H9 (cell line): Measurements from ENCODE around the gene DPEP3. TPM values are rescaled to one million over a fixed set of nuclear protein-coding genes. Genes with fewer than 3 reads are reported as not detected.

ENCODE experiments used
- DNase-seq: peaks from one replicate; pipeline ENCODE4 v3.0.0-alpha.2; 2017
- H2AFZ ChIP-seq: one replicate; pipeline ENCODE4 v1.6.1; 2013; ENCODE audit warnings: mild to moderate bottlenecking, low read length, control low read depth, moderate library complexity
- H2AK5ac ChIP-seq: 2 replicates; pipeline ENCODE4 v1.6.1; 2013; ENCODE audit warnings: low read length, control low read depth, mixed read lengths; ENCODE audit not compliant: insufficient read length
- H2BK120ac ChIP-seq: one replicate; pipeline ENCODE4 v1.6.1; 2013; ENCODE audit warnings: low read depth, mild to moderate bottlenecking, low read length, control low read depth, inconsistent platforms; ENCODE audit not compliant: poor library complexity, severe bottlenecking
- H2BK12ac ChIP-seq: 2 replicates; pipeline ENCODE4 v1.6.1; 2013; ENCODE audit warnings: low read length, control low read depth, mixed read lengths, low read depth; ENCODE audit not compliant: insufficient read length
- H2BK15ac ChIP-seq: 2 replicates; pipeline ENCODE4 v1.6.1; 2013; ENCODE audit warnings: low read depth, low read length, control low read depth
- H2BK20ac ChIP-seq: one replicate; pipeline ENCODE4 v1.6.1; 2013; ENCODE audit warnings: low read depth, mild to moderate bottlenecking, low read length, control low read depth, inconsistent platforms; ENCODE audit not compliant: poor library complexity, severe bottlenecking
- H2BK5ac ChIP-seq: 2 replicates; pipeline ENCODE4 v1.6.1; 2013; ENCODE audit warnings: low read length, control low read depth, mixed read lengths; ENCODE audit not compliant: insufficient read length
- H3K14ac ChIP-seq: 2 replicates; pipeline ENCODE4 v1.6.1; 2013; ENCODE audit warnings: low read length, control low read depth; ENCODE audit not compliant: insufficient read depth
- H3K18ac ChIP-seq: 2 replicates; pipeline ENCODE4 v1.6.1; 2013; ENCODE audit warnings: low read depth, mild to moderate bottlenecking, mixed read lengths, low read length, control low read depth; ENCODE audit not compliant: insufficient read length
- H3K23ac ChIP-seq: 2 replicates; pipeline ENCODE4 v1.6.1; 2013; ENCODE audit warnings: low read length, control low read depth, mixed read lengths, low read depth; ENCODE audit not compliant: insufficient read length
- H3K23me2 ChIP-seq: 2 replicates; pipeline ENCODE4 v1.6.1; 2013; ENCODE audit warnings: low read depth, mild to moderate bottlenecking, mixed read lengths, low read length, control low read depth; ENCODE audit not compliant: insufficient read length, poor library complexity, severe bottlenecking
- H3K27ac ChIP-seq: 2 replicates; pipeline ENCODE4 v1.5.1; 2013; ENCODE audit warnings: low read length, control low read depth, mixed read lengths, low read depth; ENCODE audit not compliant: insufficient read length
- H3K27me3 ChIP-seq: 2 replicates; pipeline ENCODE4 v1.6.1; 2013; ENCODE audit warnings: low read length, control low read depth, inconsistent platforms; ENCODE audit not compliant: insufficient read depth
- H3K4ac ChIP-seq: 2 replicates; pipeline ENCODE4 v1.6.1; 2013; ENCODE audit warnings: low read depth, mild to moderate bottlenecking, control low read depth, inconsistent platforms, low read length, moderate library complexity
- H3K4me1 ChIP-seq: 2 replicates; pipeline ENCODE4 v1.6.1; 2013; ENCODE audit warnings: low read length, control low read depth, inconsistent platforms; ENCODE audit not compliant: insufficient read depth
- H3K4me2 ChIP-seq: 2 replicates; pipeline ENCODE4 v1.6.1; 2013; ENCODE audit warnings: low read length, control low read depth, mixed read lengths; ENCODE audit not compliant: insufficient read length, insufficient read depth
- H3K56ac ChIP-seq: 2 replicates; pipeline ENCODE4 v1.6.1; 2013; ENCODE audit warnings: low read depth, mild to moderate bottlenecking, mixed read lengths, low read length, control low read depth; ENCODE audit not compliant: insufficient read length
- H3K79me1 ChIP-seq: 2 replicates; pipeline ENCODE4 v1.6.1; 2013; ENCODE audit warnings: low read depth, mild to moderate bottlenecking, moderate library complexity, low read length, control low read depth, inconsistent platforms; ENCODE audit not compliant: insufficient read depth, poor library complexity, severe bottlenecking
- H3K79me2 ChIP-seq: 2 replicates; pipeline ENCODE4 v1.6.1; 2013; ENCODE audit warnings: low read length, control low read depth, inconsistent platforms; ENCODE audit not compliant: insufficient read depth
- H3K9ac ChIP-seq: 2 replicates; pipeline ENCODE4 v1.6.1; 2013; ENCODE audit warnings: low read length, control low read depth, mixed read lengths; ENCODE audit not compliant: insufficient read length; ENCODE audit errors: extremely low read depth
- H3K9me3 ChIP-seq: one replicate; pipeline ENCODE4 v1.6.1; 2013; ENCODE audit warnings: low read depth, low read length, inconsistent platforms; ENCODE audit not compliant: control insufficient read depth
- H3T11ph ChIP-seq: one replicate; pipeline ENCODE4 v1.6.1; 2013; ENCODE audit warnings: mild to moderate bottlenecking, low read length, control low read depth, inconsistent platforms
- H4K20me1 ChIP-seq: one replicate; pipeline ENCODE4 v1.6.1; 2013; ENCODE audit not compliant: control insufficient read depth, insufficient read length, insufficient read depth
- H4K5ac ChIP-seq: 2 replicates; pipeline ENCODE4 v1.6.1; 2013; ENCODE audit warnings: low read depth, mild to moderate bottlenecking, mixed read lengths, low read length, control low read depth; ENCODE audit not compliant: insufficient read length
- H4K8ac ChIP-seq: replicated peaks from 2 replicates; pipeline ENCODE4 v1.6.1; 2013; ENCODE audit warnings: low read length, control low read depth, mixed read lengths, low read depth; ENCODE audit not compliant: insufficient read length
- H4K91ac ChIP-seq: 2 replicates; pipeline ENCODE4 v1.6.1; 2013; ENCODE audit warnings: low read depth, mild to moderate bottlenecking, moderate library complexity, mixed read lengths, low read length, control low read depth; ENCODE audit not compliant: insufficient read length
- H3K27ac Mint-ChIP-seq, 3 experiments: 2 replicates in 2 of 3; 3 replicates in 1 of 3; pipeline ENCODE4 v1.8.0; 2020 to 2021; ENCODE audit warnings: mixed read lengths in 3 of 3, mild to moderate bottlenecking in 1 of 3, moderate library complexity in 1 of 3
- H3K27me3 Mint-ChIP-seq: 2 replicates; pipeline ENCODE4 v1.8.0; 2021; ENCODE audit warnings: low read depth, mild to moderate bottlenecking, moderate library complexity, mixed read lengths
- H3K36me3 Mint-ChIP-seq, 3 experiments: 2 replicates in 2 of 3; 3 replicates in 1 of 3; pipeline ENCODE4 v1.8.0; 2020 to 2021; ENCODE audit warnings: low read depth in 3 of 3, mixed read lengths in 3 of 3; ENCODE audit not compliant: insufficient read depth in 1 of 3
- H3K4me1 Mint-ChIP-seq, 2 experiments: 2 replicates each; pipeline ENCODE4 v1.8.0; 2020; ENCODE audit warnings: mixed read lengths in 2 of 2
- H3K4me3 Mint-ChIP-seq, 2 experiments: 2 replicates in 1 of 2; 3 replicates in 1 of 2; pipeline ENCODE4 v1.8.0; 2020 to 2021; ENCODE audit warnings: mild to moderate bottlenecking in 2 of 2, mixed read lengths in 2 of 2, moderate library complexity in 1 of 2
- H3K9me3 Mint-ChIP-seq, 2 experiments: 2 replicates in 1 of 2; 3 replicates in 1 of 2; pipeline ENCODE4 v1.8.0; 2020; ENCODE audit warnings: mild to moderate bottlenecking in 2 of 2, mixed read lengths in 2 of 2, moderate library complexity in 1 of 2
- WGBS: extraction: QIAGEN DNeasy Blood & Tissue Kit; methylation state at CpG from one replicate; pipeline ENCODE4 v1.1.7; 2013; ENCODE audit warnings: missing lambda C conversion rate, low lambda C conversion rate, mixed read lengths; ENCODE audit not compliant: insufficient read length; ENCODE audit errors: extremely low coverage; 5-methylcytosine and 5-hydroxymethylcytosine counted together
- total RNA-seq: library from RNA; stranded (reverse); gene quantifications from 2 replicates; pipeline ENCODE4 v1.2.1, GENCODE V29; 2021
- TF ChIP-seq, protein P1 (sequence below): fragments of 200-600 bp; sonication (generic); conservative IDR thresholded peaks from 3 replicates; pipeline ENCODE4 v1.8.0; 2021; ENCODE audit warnings: antibody characterized with exemption, mild to moderate bottlenecking

DPEP3 gene
- total RNA-seq, 1 experiment from 2014 or later, result 0.68 TPM

DNA sequence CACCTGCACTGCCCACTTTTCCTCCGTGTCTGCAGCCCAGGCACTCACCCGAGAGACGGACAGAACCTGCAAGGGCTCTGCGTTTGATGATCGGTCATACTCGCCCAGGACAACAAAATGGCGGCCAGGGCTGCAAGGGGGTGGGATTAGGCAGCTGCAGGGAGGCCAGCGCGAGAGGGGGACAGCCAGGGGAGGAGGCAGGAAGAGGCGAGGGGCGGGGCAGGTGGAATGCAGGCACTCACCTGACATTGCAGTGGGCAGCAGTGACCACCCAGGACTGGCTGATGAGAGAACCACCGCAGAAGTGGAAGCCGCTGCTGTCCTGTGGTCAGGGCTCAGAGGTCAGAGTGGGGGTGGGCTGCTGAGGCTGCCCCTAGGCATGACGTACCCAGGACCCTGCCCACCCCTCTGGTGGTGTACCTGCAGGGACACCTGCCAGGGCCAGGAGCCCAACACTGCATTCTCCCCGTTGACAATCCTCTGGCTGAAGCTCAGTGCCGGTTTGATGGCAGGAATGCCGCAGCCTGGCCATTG is 49.6 kb downstream of the DPEP3 start:
- no peak overlapping the region for H3K4ac ChIP-seq
- no peaks in the 10 kb centered on the region; the same call in 1 of the 2 replicates for H3K4me1 ChIP-seq
- no peak overlapping the region for H3K4me2 ChIP-seq
- H3K23me2 ChIP-seq, result peaks cover 9% of the 10 kb centered on the region
- no peak overlapping the region for H3K14ac ChIP-seq
- no peak overlapping the region for H2BK120ac ChIP-seq
- no peak overlapping the region for H3K56ac ChIP-seq
- H2AK5ac ChIP-seq, result no peak overlapping the region
- no peak overlapping the region for H3K18ac ChIP-seq
- WGBS, result no CpG with 5 or more reads among the region's 17 CpGs
- no peak overlapping the region for H2BK5ac ChIP-seq
- DNase-seq, result no peak
- no peaks in the 10 kb centered on the region for H3K9me3 ChIP-seq
- H2BK15ac ChIP-seq, result no peak overlapping the region
- no peak overlapping the region for H3K9ac ChIP-seq
- H2BK12ac ChIP-seq, result no peak overlapping the region
- Mint-ChIP-seq H3K4me3 (no peak overlapping the region), H3K4me1 (peaks cover 16 to 17% of the 10 kb centered on the region in 2 experiments), H3K9me3 (peaks cover 0 to under 1% of the 10 kb centered on the region in 2 experiments; a peak in 1 of 5 replicates), H3K36me3 (peaks cover 14 to 41% (median 15%) of the 10 kb centered on the region in 3 experiments), H3K27me3 (peaks cover 8% of the 10 kb centered on the region), H3K27ac (no peak overlapping the region)
- H4K8ac ChIP-seq, result no peak overlapping the region
- H3K79me2 ChIP-seq, result no peaks in the 10 kb centered on the region
- no peaks in the 10 kb centered on the region for H4K20me1 ChIP-seq
- H3T11ph ChIP-seq, result no peak overlapping the region
- no peak overlapping the region for H3K27ac ChIP-seq
- no peak overlapping the region for H2BK20ac ChIP-seq
- no peak overlapping the region for H2AFZ ChIP-seq
- TF ChIP-seq, protein P1, sequence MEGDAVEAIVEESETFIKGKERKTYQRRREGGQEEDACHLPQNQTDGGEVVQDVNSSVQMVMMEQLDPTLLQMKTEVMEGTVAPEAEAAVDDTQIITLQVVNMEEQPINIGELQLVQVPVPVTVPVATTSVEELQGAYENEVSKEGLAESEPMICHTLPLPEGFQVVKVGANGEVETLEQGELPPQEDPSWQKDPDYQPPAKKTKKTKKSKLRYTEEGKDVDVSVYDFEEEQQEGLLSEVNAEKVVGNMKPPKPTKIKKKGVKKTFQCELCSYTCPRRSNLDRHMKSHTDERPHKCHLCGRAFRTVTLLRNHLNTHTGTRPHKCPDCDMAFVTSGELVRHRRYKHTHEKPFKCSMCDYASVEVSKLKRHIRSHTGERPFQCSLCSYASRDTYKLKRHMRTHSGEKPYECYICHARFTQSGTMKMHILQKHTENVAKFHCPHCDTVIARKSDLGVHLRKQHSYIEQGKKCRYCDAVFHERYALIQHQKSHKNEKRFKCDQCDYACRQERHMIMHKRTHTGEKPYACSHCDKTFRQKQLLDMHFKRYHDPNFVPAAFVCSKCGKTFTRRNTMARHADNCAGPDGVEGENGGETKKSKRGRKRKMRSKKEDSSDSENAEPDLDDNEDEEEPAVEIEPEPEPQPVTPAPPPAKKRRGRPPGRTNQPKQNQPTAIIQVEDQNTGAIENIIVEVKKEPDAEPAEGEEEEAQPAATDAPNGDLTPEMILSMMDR, result no peak
- H3K79me1 ChIP-seq, result no peaks in the 10 kb centered on the region
- no peak overlapping the region for H3K23ac ChIP-seq
- H4K91ac ChIP-seq, result no peak overlapping the region
- H4K5ac ChIP-seq, result no peak overlapping the region
- no peaks in the 10 kb centered on the region for H3K27me3 ChIP-seq
